Measurements from ENCODE around the gene CYP2A6. TPM values are rescaled to one million over a fixed set of nuclear protein-coding genes. Genes with fewer than 3 reads are reported as not detected.
"Not testable (repeated sequence)": the region's sequence is repeated elsewhere in the genome, so short reads cannot be mapped to it uniquely, and the experiment has no call there.

Gene CYP2A6
- total and polyA plus RNA-seq, 7 donors, result 1.8 TPM; not detected in 6

DNA sequence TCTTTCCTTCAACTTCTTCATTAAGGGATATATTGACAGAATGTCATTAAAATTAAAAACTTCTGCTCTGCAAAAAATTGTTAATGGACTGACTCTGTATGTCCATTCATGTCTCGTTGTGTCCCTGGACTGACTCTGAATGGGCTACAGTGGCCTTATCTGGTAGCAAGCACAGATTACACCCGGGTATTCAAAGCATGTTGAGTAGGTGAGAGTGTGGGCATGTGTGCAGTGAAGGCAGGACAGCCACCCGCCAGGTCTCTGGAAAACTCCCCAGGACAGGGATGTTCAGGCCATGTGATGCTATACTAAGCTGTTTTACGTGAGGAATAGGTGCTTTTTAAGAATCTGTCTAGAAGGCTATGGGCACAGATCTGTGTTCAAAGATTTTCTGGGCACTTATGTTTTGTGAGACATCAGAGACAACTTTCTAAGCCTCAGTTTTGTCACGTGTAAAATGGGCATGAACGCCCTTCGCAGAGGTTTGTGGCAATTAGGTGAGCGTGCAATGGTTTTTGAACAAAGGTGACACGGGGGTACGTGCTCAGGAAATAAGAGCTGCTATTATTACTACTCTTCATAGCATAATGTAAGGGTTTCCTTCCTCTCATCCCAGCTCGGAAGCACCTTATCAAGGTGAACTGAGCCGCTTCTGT lies 7.1 kb downstream of the CYP2A6 start:
- H3K4me1 ChIP-seq; H3K27ac ChIP-seq; H3K27me3 ChIP-seq; H3K9me3 ChIP-seq; intact Hi-C loops (cut with DNase I); H3K36me3 ChIP-seq; DNase-seq: not testable (repeated sequence)
- H3K4me3 ChIP-seq, result peak overlapping the region in 1 of 4 donors; percentile 15
- WGBS, 2 donors, result 33 to 54% methylated on average over 10 of the region's 12 CpGs

DNA sequence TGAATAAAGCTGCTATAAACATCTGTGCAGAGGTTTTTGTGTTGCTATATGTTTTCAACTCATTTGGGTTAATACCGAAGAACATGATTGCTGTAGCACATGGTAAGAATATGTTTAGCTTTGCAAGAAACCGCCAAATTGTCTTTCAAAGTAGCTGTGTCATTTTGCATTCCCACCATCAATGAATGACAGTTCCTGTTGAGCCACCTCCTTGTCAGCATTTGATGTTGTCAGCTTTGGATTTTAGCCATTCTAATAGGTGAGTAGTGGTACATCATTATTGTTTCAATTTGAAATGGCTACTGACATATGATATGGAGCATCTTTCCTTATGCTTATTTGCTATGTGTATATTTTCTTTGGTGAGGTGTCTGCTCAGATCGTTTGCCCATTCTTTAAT lies 8.2 kb downstream of the CYP2A6 start:
- H3K4me1 ChIP-seq; H3K27me3 ChIP-seq; H3K36me3 ChIP-seq; H3K4me3 ChIP-seq; DNase-seq; intact Hi-C loops (cut with DNase I); H3K9me3 ChIP-seq; H3K27ac ChIP-seq: not testable (repeated sequence)
- 92 to 93% methylated on average over 3 of the region's 3 CpGs for WGBS, 2 donors

- H3K27ac ChIP-seq; H3K36me3 ChIP-seq; DNase-seq; H3K4me3 ChIP-seq; H3K27me3 ChIP-seq; H3K4me1 ChIP-seq; intact Hi-C loops (cut with DNase I); H3K9me3 ChIP-seq: not testable (repeated sequence)
- WGBS, 2 donors, result 72 to 97% methylated on average over 1 of the region's 1 CpG
These were observed 11.8 kb downstream of the CYP2A6 start for GRCh38 chr19:40838477-40838876.

DNA sequence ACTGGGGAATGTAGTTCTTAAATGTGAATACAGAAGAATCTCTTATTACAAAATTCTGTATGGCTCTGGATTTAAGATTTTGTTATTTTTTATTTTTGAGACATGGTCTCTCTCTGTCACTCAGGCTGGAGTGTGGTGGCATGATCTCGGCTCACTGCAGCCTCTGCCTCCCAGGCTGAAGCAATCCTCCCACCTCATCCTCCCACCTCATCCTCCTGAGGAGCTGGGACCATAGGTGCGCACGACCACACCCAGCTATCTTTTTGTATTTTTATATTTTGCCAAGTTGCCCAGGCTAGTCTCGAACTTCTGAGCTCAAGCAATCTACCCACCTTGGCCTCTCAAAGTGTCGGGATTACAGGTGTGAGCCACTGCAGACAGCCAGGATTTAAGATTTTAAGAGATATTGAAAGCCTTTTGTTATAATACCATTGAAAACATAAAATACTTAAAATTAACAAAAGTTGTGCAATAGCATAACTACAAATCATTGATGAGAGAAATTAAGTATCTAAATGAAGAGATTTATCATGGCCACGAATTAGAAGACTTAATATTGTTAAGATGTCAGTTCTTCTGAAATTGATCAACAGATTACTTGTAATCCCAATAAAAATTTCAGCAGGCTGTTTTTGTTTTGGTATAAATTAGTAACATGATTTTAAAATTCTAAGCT lies 13.4 kb downstream of the CYP2A6 start:
- WGBS, 2 donors, result 88 to 89% methylated on average over 6 of the region's 6 CpGs
- no peaks in the 10 kb centered on the region for H3K27me3 ChIP-seq
- no peak for TF ChIP-seq CTCF (IDR thresholded peaks at IDR 0.05)
- no peak for TF ChIP-seq EP300 (IDR thresholded peaks at IDR 0.05)
- no peak for TF ChIP-seq POLR2A (IDR thresholded peaks at IDR 0.05)
- H3K27ac ChIP-seq, result no peak overlapping the region
- DNase-seq, result no peak
- peaks cover 0 to 10% (median 3%) of the 10 kb centered on the region in 4 donors for H3K4me1 ChIP-seq
- no peak overlapping the region for H3K4me3 ChIP-seq
- no peaks in the 10 kb centered on the region for H3K36me3 ChIP-seq
- intact Hi-C loops (cut with DNase I), result no loop called here
- no peaks in the 10 kb centered on the region for H3K9me3 ChIP-seq

GRCh38 chr19:40833728-40834533 lies 16.3 kb downstream of the CYP2A6 start:
- peak overlapping the region in 2 of 4 donors; percentile 14 to 40 for H3K27ac ChIP-seq
- WGBS, 2 donors, result 33 to 48% methylated on average over 7 of the region's 7 CpGs
- H3K4me1 ChIP-seq, result peaks cover 0 to 18% (median 7%) of the 10 kb centered on the region in 4 donors
- H3K27me3 ChIP-seq; H3K36me3 ChIP-seq; DNase-seq; intact Hi-C loops (cut with DNase I); H3K9me3 ChIP-seq; H3K4me3 ChIP-seq: not testable (repeated sequence)

DNA sequence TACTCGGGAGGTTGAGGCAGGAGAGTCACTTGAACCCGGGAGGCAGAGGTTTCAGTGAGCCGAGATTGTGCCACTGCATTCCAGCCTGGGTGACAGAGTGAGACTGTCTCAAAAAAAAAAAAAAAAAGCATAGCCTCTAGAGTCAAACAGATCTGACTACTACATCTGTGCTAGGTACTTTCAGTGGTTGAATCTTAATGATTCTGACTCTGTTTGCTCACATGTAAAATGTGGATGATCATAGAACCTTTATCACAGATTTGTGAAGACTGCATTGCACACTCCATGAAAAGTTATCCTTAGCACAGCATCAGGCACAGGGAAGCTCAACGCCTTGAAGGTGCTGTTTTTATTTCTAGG lies 17.8 kb downstream of the CYP2A6 start:
- H3K27me3 ChIP-seq; DNase-seq; intact Hi-C loops (cut with DNase I); H3K9me3 ChIP-seq; H3K36me3 ChIP-seq; H3K4me3 ChIP-seq: not testable (repeated sequence)
- 39 to 71% methylated on average over 4 of the region's 4 CpGs for WGBS, 2 donors
- Histone ChIP-seq H3K27ac (peak overlapping the region in 2 of 4 donors; percentile 59 to 65), H3K4me1 (peaks cover 0 to 18% (median 7%) of the 10 kb centered on the region in 4 donors)

DNA sequence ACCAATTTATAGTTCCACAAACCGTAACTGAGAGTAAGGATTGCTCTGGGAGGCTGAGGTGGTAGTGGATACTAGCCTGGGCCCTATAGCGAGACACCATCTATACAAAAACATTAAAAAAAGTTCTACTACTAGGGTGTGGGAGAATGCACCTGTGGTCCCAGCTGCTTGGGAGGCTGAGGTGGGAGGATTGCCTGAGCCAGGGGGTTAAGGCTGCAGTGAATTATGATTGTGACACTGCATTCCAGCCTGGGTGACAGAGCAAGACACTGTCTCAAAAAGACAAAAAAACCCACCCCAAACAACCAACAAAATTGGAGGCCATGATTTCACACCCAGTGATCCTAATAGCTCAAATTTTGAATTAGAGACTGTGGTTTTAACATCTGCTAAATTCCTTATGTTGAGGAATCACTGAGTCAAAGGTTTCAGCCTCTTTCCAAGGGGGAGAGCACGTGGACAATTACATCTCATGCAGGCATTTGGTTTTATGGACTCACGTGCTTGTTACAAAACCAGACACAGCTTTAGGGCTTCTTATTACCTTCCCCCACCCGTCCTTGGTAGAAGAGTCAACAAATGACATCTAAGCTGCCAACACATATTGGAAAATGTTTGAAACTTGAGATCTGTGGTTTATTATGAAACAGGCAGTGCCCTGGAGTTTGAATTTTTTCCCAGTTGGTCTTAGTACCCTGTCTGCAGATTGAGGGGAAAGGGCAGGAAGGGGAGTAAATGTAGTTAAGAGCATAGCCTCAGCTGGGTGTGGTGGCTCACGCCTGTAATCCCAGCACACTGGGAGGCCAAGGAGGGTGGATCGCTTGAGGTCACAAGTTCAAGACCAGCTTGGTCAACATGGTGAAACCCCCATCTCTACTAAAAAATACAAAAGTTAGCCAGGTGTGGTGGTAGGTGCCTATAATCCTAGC lies 18.5 kb downstream of the CYP2A6 start:
- peak; percentile 64 for DNase-seq
- H3K9me3 ChIP-seq, result no peaks in the 10 kb centered on the region
- TF ChIP-seq EP300 (IDR thresholded peaks at IDR 0.05) (peak in 2 of 4 donors; percentile 27 to 32), POLR2AphosphoS5 (IDR thresholded peaks at IDR 0.05) (peak in 3 of 4 donors; percentile 23 to 36 (median 24)), POLR2A (IDR thresholded peaks at IDR 0.05) (no peak)
- intact Hi-C loops (cut with DNase I), result no loop called here
- no peak overlapping the region for H3K4me3 ChIP-seq
- H3K27me3 ChIP-seq, result no peaks in the 10 kb centered on the region
- H3K36me3 ChIP-seq, result peaks cover 0 to 12% (median 5%) of the 10 kb centered on the region in 4 donors
- H3K27ac ChIP-seq, result peak overlapping the region in 3 of 4 donors; percentile 59 to 65 (median 61)
- H3K4me1 ChIP-seq, result peaks cover 0 to 18% (median 7%) of the 10 kb centered on the region in 4 donors
- 29 to 63% methylated on average over 7 of the region's 7 CpGs for WGBS, 2 donors

DNA sequence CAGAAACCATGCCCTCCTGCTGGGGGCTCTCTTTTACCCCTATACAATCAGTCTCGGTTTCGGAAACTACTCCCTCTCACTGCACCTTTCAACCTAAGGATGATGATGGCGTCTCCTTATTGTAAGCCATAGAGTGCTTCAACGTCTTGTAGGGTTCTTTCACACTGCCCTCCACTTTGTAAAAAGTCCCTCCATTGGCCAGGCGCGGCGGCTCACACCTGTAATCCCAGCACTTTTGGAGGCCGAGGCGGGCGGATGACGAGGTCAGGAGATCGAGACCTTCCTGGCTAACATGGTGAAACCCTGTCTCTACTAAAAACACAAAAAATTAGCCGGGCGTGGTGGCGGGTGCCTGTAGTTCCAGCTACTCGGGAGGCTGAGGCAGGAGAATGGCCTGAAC lies 19.5 kb downstream of the CYP2A6 start:
- H3K9me3 ChIP-seq; H3K27ac ChIP-seq; DNase-seq; H3K4me3 ChIP-seq; intact Hi-C loops (cut with DNase I); H3K27me3 ChIP-seq: not testable (repeated sequence)
- Histone ChIP-seq H3K36me3 (peaks cover 0 to 13% (median 6%) of the 10 kb centered on the region in 4 donors), H3K4me1 (peaks cover 0 to 18% (median 7%) of the 10 kb centered on the region in 4 donors)
- WGBS, 2 donors, result 95 to 96% methylated on average over 16 of the region's 16 CpGs

Measured in sigmoid colon (tissue), 7 donors.